Activated B cell treated with CpG ODN at 0.5 μM for 24 hours (primary cell): ENCODE data around the gene ELK4. TPM values are rescaled to one million over a fixed set of nuclear protein-coding genes. Genes with fewer than 3 reads are reported as not detected.

Source experiments
- ATAC-seq: fragments of 200-7000 bp; cut with Tn5 transposase; one replicate; pipeline ENCODE4 v1.10.0; 2021; ENCODE audit warnings: low read depth, mild to moderate bottlenecking, moderate library complexity
- CTCF ChIA-PET: fragments of 350-600 bp; sonication (Branson Sonifier 250); formaldehyde crosslinking; loops from one replicate; lab custom pipeline; 2021; ENCODE audit warnings: antibody characterized with exemption; lab: Charles Lee
- POLR2A ChIA-PET: fragments of 350-600 bp; sonication (Branson Sonifier 250); formaldehyde crosslinking; loops from one replicate; lab custom pipeline; 2021; ENCODE audit warnings: antibody characterized with exemption; lab: Charles Lee
- DNase-seq: peaks from one replicate; pipeline ENCODE4 v3.0.0; 2022
- H3K27ac Mint-ChIP-seq: one replicate; pipeline ENCODE4 v1.8.0; 2020; ENCODE audit warnings: mixed read lengths
- H3K27me3 Mint-ChIP-seq: one replicate; pipeline ENCODE4 v1.8.0; 2021; ENCODE audit warnings: mixed read lengths
- H3K36me3 Mint-ChIP-seq: one replicate; pipeline ENCODE4 v1.8.0; 2021; ENCODE audit warnings: low read depth, mixed read lengths
- H3K4me1 Mint-ChIP-seq: one replicate; pipeline ENCODE4 v1.8.0; 2021; ENCODE audit warnings: mixed read lengths
- H3K4me3 Mint-ChIP-seq: one replicate; pipeline ENCODE4 v1.8.0; 2020; ENCODE audit warnings: mild to moderate bottlenecking, mixed read lengths
- H3K9me3 Mint-ChIP-seq: one replicate; pipeline ENCODE4 v1.8.0; 2020; ENCODE audit warnings: mixed read lengths
- CTCF ChIP-seq: fragments of 200-600 bp; IDR thresholded peaks from one replicate; pipeline ENCODE4 v1.8.0; 2022; ENCODE audit warnings: antibody characterized with exemption, mild to moderate bottlenecking
- intact Hi-C: fragments of 100-400 bp; cut with micrococcal nuclease; formaldehyde crosslinking; loops from one replicate; pipeline ENCODE4 v1.15.1; 2024
- total RNA-seq: library from RNA; stranded (reverse); gene quantifications from 2 replicates; pipeline ENCODE4 v1.2.3, GENCODE V29; 2022

The ELK4 gene
- total RNA-seq, 1 donor from 2014 or later, result 141 TPM

- no peak for TF ChIP-seq CTCF
- H3K27me3 Mint-ChIP-seq, result no peaks in the 10 kb centered on the region
- H3K9me3 Mint-ChIP-seq, result no peaks in the 10 kb centered on the region
- peaks cover 65% of the 10 kb centered on the region for H3K4me1 Mint-ChIP-seq
- H3K27ac Mint-ChIP-seq, result peak overlapping the region; percentile 81
- ATAC-seq (no peak), DNase-seq (no peak)
- H3K4me3 Mint-ChIP-seq, result no peak overlapping the region
- intact Hi-C loops, result loop anchor here (10.0 kb wide), 1 partner anchor 1160 kb away; no protein-coding TSS in a partner anchor
- ChIA-PET POLR2A (no interaction called here), CTCF (interaction anchor here (1.0 to 18.8 kb wide), 3 partner anchors 43 to 140 kb away, joined by 3 to 628 read pairs (median 7); no protein-coding TSS in a partner anchor)
- peaks cover 11% of the 10 kb centered on the region for H3K36me3 Mint-ChIP-seq
These were observed 32.7 kb upstream of the ELK4 start for GRCh38 chr1:205664399-205665017.

DNA sequence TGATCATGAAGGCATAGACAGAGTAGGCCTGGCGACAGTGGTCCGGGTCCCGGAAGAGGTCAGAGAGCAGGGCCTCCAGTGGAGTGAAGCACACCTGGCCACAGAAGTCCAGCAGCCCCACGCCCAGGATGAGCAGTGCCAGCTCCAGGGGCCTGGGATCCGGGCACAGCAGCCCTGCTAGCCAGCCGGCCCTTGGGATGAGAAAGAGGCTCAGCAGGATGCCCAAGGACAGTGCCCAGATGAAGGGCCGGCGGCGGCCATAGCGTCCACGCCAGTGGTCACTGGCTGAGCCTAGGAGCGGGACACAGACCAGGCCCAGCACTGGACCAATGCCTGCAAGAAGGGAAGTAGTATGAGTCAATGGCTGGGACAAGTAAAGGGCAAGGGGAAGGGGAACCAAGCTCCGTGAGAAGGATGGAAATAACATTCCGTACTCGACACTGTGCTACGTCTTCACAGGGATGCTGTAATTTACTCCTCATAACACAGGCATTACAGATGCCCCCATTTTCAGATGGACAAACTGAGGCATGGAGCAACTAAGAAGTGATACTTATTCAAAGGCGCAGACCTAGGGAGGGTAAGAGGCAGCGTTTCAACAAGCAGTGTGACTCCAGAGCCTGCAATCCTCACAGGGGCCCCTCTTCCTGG lies 31.6 kb upstream of the ELK4 start:
- ATAC-seq (no peak), DNase-seq (no peak)
- H3K4me1 Mint-ChIP-seq, result peaks cover 61% of the 10 kb centered on the region
- intact Hi-C loops, result loop anchor here (10.0 kb wide), 1 partner anchor 1161 kb away; no protein-coding TSS in a partner anchor
- H3K36me3 Mint-ChIP-seq, result peaks cover 11% of the 10 kb centered on the region
- H3K9me3 Mint-ChIP-seq, result no peaks in the 10 kb centered on the region
- CTCF ChIA-PET, result interaction anchor here (18.8 kb wide), 1 partner anchor 44 kb away, joined by 628 read pairs; no protein-coding TSS in a partner anchor
- POLR2A ChIA-PET, result no interaction called here
- no peak overlapping the region for H3K4me3 Mint-ChIP-seq
- H3K27ac Mint-ChIP-seq, result no peak overlapping the region
- TF ChIP-seq CTCF, result no peak
- no peaks in the 10 kb centered on the region for H3K27me3 Mint-ChIP-seq

DNA sequence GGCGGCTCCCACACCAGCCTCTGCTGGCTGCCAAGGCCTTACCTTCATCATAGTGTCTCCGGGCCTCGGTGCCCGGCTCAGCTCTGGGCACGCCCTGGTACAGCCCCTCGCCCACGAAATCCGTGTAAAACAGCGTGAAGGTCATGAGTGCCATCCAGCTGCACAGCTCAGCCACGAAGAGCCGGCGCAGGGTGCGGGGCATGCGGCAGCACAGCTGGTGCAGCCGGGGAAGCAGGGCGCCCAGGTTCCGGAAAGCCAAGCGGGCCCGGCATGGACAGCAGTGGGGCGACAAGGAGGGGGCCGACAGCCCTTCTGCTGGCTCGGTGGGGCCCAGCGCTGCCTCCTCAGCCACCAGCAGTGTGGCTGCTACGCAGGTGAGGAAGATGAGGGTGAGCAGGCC lies 31.0 kb upstream of the ELK4 start:
- no peak overlapping the region for H3K4me3 Mint-ChIP-seq

DNA sequence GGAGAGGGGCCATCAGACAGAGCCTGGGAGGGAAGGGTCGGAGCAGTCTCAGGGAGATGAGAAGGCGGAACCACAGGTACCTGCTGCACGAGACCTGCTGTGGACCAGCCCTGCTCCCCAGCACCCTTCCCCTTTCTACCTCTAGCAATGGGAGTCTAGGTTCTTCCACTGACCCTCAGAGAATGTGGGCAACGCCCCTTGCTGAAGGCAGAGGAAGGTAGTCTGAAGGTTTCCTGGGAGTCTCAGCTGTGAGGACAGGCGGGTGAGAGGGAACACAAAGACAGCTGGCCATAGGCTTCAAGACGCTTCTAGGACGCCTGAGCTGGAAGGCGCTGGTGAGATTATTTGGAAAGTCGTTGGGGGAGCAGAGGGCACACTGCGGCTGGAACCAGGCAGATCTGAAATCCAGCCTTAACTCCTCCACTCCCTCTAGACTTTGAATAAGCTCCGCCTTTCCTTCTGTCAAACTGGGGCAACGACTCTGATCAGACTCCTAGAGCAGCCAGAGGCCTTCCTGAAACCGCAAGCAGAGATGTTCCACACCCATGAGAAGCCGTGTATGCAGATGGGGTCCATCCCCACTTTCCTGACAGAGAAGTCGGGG lies 30.4 kb upstream of the ELK4 start:
- ChIA-PET CTCF (interaction anchor here (7.7 to 18.8 kb wide), 3 partner anchors 46 to 316 kb away, joined by 160 to 628 read pairs (median 298); no protein-coding TSS in a partner anchor), POLR2A (no interaction called here)
- Mint-ChIP-seq H3K4me1 (peaks cover 52% of the 10 kb centered on the region), H3K4me3 (no peak overlapping the region), H3K36me3 (peaks cover 11% of the 10 kb centered on the region), H3K27ac (peak overlapping the region; percentile 18), H3K27me3 (no peaks in the 10 kb centered on the region), H3K9me3 (no peaks in the 10 kb centered on the region)
- intact Hi-C loops, result loop anchor here (10.0 kb wide), 1 partner anchor 1163 kb away; no protein-coding TSS in a partner anchor
- TF ChIP-seq CTCF, result no peak
- no peak for ATAC-seq
- DNase-seq, result no peak

More for the DNA sequence above, 31.0 kb upstream of the ELK4 start:
- H3K36me3 Mint-ChIP-seq, result peaks cover 11% of the 10 kb centered on the region
- peaks cover 55% of the 10 kb centered on the region for H3K4me1 Mint-ChIP-seq
- ATAC-seq, result no peak
- intact Hi-C loops, result loop anchor here (10.0 kb wide), 1 partner anchor 1162 kb away; no protein-coding TSS in a partner anchor
- no peak overlapping the region for H3K27ac Mint-ChIP-seq
- no peak for DNase-seq
- TF ChIP-seq CTCF, result no peak
- ChIA-PET CTCF (interaction anchor here (7.7 to 18.8 kb wide), 3 partner anchors 45 to 316 kb away, joined by 160 to 628 read pairs (median 298); no protein-coding TSS in a partner anchor), POLR2A (no interaction called here)
- H3K9me3 Mint-ChIP-seq, result no peaks in the 10 kb centered on the region
- H3K27me3 Mint-ChIP-seq, result no peaks in the 10 kb centered on the region
